A673 (cell line): ENCODE data around the gene IRAK4. TPM values are rescaled to one million over a fixed set of nuclear protein-coding genes. Genes with fewer than 3 reads are reported as not detected.
"Not testable (repeated sequence)": the region's sequence is repeated elsewhere in the genome, so short reads cannot be mapped to it uniquely, and the experiment has no call there.

Source experiments
- BruUV-seq: library from RNA; stranded (reverse); fragments of 400-500 nt; replicated peaks from 2 replicates; lab custom pipeline; 2021; lab: Mats Ljungman, UMichigan
- CTCF ChIA-PET: fragments of 300-600 bp; sonication (Branson Sonifier 250); formaldehyde crosslinking; loops from one replicate; lab custom pipeline; 2022; ENCODE audit warnings: antibody characterized with exemption; lab: Charles Lee
- POLR2A ChIA-PET: fragments of 300-600 bp; sonication (Branson Sonifier 250); formaldehyde crosslinking; loops from one replicate; lab custom pipeline; 2022; ENCODE audit warnings: antibody characterized with exemption; ENCODE audit not compliant: low non-redundant PET; lab: Charles Lee
- DNase-seq: peaks from one replicate; pipeline ENCODE4 v3.0.0-alpha.2; 2015; ENCODE audit warnings: low spot score
- H3K27ac ChIP-seq: fragments of 200-600 bp; sonication (generic); 2 replicates; pipeline ENCODE4 v1.5.1; 2016; ENCODE audit warnings: mixed run types, low read depth, mild to moderate bottlenecking, mixed read lengths, antibody characterized with exemption, low read length; ENCODE audit not compliant: poor library complexity, severe bottlenecking
- H3K27me3 ChIP-seq: fragments of 200-600 bp; sonication (generic); replicated peaks from 2 replicates; pipeline ENCODE4 v1.6.1; 2017; ENCODE audit warnings: mixed run types, low read depth, mild to moderate bottlenecking, mixed read lengths, antibody characterized with exemption, low read length; ENCODE audit not compliant: insufficient read depth, poor library complexity
- H3K36me3 ChIP-seq: fragments of 200-600 bp; sonication (generic); 2 replicates; pipeline ENCODE4 v1.6.1; 2016; ENCODE audit warnings: mixed run types, mild to moderate bottlenecking, mixed read lengths, antibody characterized with exemption, low read length; ENCODE audit not compliant: insufficient read depth, poor library complexity, severe bottlenecking
- H3K4me1 ChIP-seq: fragments of 200-600 bp; sonication (generic); 2 replicates; pipeline ENCODE4 v1.6.1; 2017; ENCODE audit warnings: mixed run types, mild to moderate bottlenecking, mixed read lengths, antibody characterized with exemption, low read length; ENCODE audit not compliant: insufficient read depth, poor library complexity, severe bottlenecking
- H3K4me3 ChIP-seq: fragments of 200-600 bp; sonication (generic); 2 replicates; pipeline ENCODE4 v1.5.1; 2016; ENCODE audit warnings: low read depth, mixed run types, mild to moderate bottlenecking, mixed read lengths, low read length; ENCODE audit not compliant: poor library complexity, severe bottlenecking
- H3K9me3 ChIP-seq: fragments of 200-600 bp; sonication (generic); 2 replicates; pipeline ENCODE4 v1.6.1; 2016; ENCODE audit warnings: mixed run types, low read depth, mild to moderate bottlenecking, mixed read lengths, antibody characterized with exemption, low read length; ENCODE audit not compliant: poor library complexity, severe bottlenecking
- CTCF ChIP-seq: fragments of 300-800, 200-600 bp; sonication (generic); conservative IDR thresholded peaks from 2 replicates; pipeline ENCODE4 v1.5.1; 2017; ENCODE audit warnings: low read depth, mild to moderate bottlenecking, antibody characterized with exemption, low read length, moderate library complexity, mixed read lengths
- EZH2 ChIP-seq: fragments of 200-600 bp; sonication (generic); IDR thresholded peaks from 2 replicates; pipeline ENCODE4 v1.6.1; 2017; ENCODE audit warnings: borderline replicate concordance, low read depth, mild to moderate bottlenecking, mixed read lengths, antibody characterized with exemption, low read length; ENCODE audit not compliant: poor library complexity, severe bottlenecking
- intact Hi-C: fragments of 100-400 bp; cut with micrococcal nuclease; formaldehyde crosslinking; loops from one replicate; pipeline ENCODE4 v1.10.0; 2022; ENCODE audit not compliant: unreplicated experiment
- total RNA-seq: library from RNA; stranded (reverse); gene quantifications from 2 replicates; pipeline ENCODE4 v1.2.3, GENCODE V29; 2021

The IRAK4 gene
- total RNA-seq, 1 experiment from 2014 or later: 11.3 TPM

- POLR2A ChIA-PET: no interaction called here
- no peak for DNase-seq
- Histone ChIP-seq H3K27ac (no peak overlapping the region), H3K4me1 (no peaks in the 10 kb centered on the region), H3K4me3 (no peak overlapping the region), H3K9me3 (no peaks in the 10 kb centered on the region), H3K36me3 (peaks cover 6% of the 10 kb centered on the region), H3K27me3 (no peaks in the 10 kb centered on the region)
- BruUV-seq: no TSS peak
- CTCF ChIA-PET: no interaction called here
- intact Hi-C loops: no loop called here
- TF ChIP-seq CTCF (no peak), EZH2 (no peak)
Measured at GRCh38 chr12:43744826-43745225, 13.9 kb upstream of the IRAK4 start.

DNA sequence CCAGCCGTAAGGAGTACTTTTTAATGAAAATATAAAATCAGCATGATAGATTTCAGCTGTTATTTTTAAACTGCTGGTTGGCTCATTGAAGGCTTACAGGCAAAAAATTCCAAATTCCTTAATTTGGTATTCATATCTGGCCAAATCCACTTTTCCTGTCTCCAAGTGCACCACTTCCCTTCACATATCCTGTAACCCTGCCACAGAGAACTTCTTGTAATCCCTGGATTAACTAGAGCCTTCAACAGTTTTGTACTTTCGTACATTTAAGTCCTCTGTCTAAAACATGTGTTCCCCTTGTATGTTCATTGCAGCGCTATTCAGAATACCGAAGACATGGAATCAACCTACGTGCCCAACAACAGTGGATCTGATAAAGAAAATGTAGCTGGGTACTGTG is 9.7 kb upstream of the IRAK4 start:
- Histone ChIP-seq H3K36me3 (peaks cover 2% of the 10 kb centered on the region), H3K4me1 (no peaks in the 10 kb centered on the region), H3K9me3 (peaks cover 4% of the 10 kb centered on the region), H3K27me3 (no peaks in the 10 kb centered on the region), H3K4me3 (no peak overlapping the region), H3K27ac (no peak overlapping the region)
- POLR2A ChIA-PET: no interaction called here
- no peak for TF ChIP-seq EZH2
- TF ChIP-seq CTCF: no peak
- no peak for DNase-seq
- intact Hi-C loops: no loop called here
- CTCF ChIA-PET: no interaction called here
- no TSS peak for BruUV-seq

- Histone ChIP-seq H3K4me3 (no peak overlapping the region), H3K27me3 (no peaks in the 10 kb centered on the region), H3K36me3 (peaks cover 14% of the 10 kb centered on the region), H3K4me1 (no peaks in the 10 kb centered on the region), H3K9me3 (peaks cover 4% of the 10 kb centered on the region), H3K27ac (no peak overlapping the region)
- TF ChIP-seq EZH2 (no peak), CTCF (no peak)
- intact Hi-C loops: no loop called here
- ChIA-PET POLR2A (no interaction called here), CTCF (no interaction called here)
- no TSS peak for BruUV-seq
- DNase-seq: no peak
Measured at GRCh38 chr12:43750814-43751213, 7.9 kb upstream of the IRAK4 start.

DNA sequence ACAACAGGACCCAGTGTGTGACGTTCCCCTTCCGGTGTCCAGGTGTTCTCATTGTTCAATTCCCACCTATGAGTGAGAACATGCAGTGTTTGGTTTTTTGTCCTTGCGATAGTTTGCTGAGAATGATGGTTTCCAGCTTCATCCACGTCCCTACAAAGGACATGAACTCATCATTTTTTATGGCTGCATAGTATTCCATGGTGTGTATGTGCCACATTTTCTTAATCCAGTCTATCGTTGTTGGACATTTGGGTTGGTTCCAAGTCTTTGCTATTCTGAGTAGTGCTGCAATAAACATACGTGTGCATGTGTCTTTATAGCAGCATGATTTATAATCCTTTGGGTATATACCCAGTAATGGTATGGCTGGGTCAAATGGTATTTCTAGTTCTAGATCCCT is 7.4 kb upstream of the IRAK4 start:
- H3K4me3 ChIP-seq, DNase-seq, BruUV-seq, POLR2A ChIA-PET, H3K9me3 ChIP-seq, H3K27ac ChIP-seq, CTCF ChIA-PET, H3K4me1 ChIP-seq, H3K27me3 ChIP-seq, intact Hi-C loops: not testable (repeated sequence)
- H3K36me3 ChIP-seq: peaks cover 14% of the 10 kb centered on the region
